Occipital lobe (tissue), 2 donors: ENCODE results near the gene PRRC2C. TPM values are rescaled to one million over a fixed set of nuclear protein-coding genes. Genes with fewer than 3 reads are reported as not detected.
"Not testable (repeated sequence)": the region's sequence is repeated elsewhere in the genome, so short reads cannot be mapped to it uniquely, and the experiment has no call there.

Source experiments
- DNase-seq: peaks from one replicate; lab custom pipeline; 2025; lab: John Stamatoyannopoulos, UW
- total RNA-seq: library from RNA; depleted of rRNA; stranded (reverse); fragments of >200 nt; gene quantifications from one replicate; pipeline ENCODE4 v1.2.3, GENCODE V29; 2014

PRRC2C gene
- total RNA-seq, 1 donor from 2014 or later, result 34.2 TPM

DNA sequence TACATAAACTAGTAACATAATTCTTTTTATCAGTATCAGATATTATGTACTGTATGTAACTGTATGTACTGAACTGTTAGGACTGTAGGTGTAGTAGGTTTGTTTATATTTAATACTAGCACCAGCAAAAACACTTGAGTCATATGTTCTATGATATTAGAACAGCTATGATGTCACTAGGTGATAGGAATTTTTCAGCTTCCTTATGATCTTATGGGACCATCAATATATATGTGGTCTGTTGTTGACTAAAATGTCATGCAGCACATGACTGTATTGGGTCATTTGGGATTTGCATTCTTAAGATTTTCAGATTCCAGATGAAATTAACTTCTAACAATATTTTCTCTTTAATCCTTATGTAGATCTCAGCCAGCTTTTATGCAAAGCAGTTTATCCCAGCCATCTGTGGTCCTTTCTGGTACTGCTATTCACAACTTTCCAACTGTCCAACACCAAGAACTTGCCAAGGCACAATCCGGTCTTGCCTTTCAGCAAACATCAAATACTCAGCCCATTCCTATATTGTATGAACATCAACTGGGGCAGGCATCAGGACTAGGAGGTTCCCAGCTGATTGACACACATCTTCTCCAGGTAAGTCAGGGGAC lies 98.4 kb downstream of the PRRC2C start:
- DNase-seq, result no peak

DNA sequence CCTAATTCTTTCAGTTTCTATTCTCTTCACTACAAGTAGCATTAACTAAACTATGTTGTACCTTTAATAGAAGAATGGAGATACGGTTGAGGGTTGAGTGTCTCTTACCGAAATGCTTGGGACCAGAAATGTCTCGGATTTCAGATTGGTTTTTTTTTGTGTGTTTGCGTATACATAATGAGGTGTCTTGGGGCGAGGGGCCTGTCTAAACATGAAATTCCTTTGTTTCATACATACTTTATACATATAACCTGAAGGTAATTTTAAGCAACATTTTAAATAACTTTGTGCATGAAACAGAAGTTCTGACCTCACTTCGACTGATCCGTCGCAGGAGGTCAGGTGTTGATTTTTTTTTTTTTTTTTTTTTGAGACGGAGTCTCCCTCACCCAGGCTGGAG lies 100.4 kb downstream of the PRRC2C start:
- no peak for DNase-seq

DNA sequence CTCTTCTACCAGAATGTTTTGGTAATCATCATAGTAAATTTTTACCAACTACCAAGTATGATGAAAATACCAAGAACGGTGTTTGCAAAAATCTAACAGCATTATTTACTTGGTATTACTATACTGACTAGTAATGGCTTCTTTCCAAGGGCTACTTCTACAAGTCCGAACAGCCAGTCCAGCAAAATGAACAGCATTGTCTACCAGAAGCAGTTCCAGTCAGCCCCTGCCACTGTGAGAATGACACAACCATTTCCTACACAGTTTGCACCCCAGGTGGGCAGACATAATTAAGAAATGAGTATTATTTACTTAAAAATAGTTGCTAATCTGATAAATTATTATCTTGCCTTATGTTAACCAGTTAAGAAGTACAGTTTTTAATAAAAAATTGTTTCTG lies 102.9 kb downstream of the PRRC2C start:
- DNase-seq, result no peak

DNA sequence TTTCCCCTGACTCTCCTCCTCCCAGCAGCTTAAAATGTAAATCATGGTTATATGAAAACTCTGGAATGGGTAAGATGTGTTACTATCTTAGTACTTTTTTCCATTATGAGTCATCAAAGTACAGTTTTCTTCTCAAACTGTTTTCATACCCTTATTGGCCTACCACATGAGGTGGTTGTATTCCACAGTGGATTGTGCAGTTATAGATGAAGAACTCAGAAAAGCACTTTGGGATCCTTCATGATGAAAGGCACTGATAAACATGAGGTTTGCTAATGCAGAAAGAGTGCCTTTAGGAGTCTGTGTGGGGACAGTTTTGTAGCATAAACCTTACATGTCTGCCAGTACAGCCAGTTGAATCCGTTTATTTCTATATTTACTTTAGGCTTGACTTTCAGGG lies 104.7 kb downstream of the PRRC2C start:
- no peak for DNase-seq

DNA sequence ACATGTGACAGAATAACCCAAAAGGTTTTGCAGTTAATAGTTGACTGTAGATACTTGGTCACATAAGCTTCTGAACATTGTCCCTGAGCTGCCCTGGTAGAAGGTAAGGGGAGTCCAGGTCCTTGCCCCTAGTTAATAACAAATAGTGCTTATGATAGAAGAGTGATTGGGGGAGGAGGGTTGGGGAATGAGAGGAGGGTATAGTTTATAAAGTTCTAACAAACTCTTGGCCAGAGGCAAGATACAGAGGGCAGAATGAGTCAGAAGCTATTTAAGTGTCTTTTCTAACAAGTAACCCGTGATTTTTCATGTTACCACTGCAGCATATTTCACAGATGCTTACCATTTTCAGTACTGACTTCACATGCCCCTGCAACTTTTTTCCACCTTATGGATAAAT lies 110.0 kb downstream of the PRRC2C start:
- DNase-seq, result no peak

DNA sequence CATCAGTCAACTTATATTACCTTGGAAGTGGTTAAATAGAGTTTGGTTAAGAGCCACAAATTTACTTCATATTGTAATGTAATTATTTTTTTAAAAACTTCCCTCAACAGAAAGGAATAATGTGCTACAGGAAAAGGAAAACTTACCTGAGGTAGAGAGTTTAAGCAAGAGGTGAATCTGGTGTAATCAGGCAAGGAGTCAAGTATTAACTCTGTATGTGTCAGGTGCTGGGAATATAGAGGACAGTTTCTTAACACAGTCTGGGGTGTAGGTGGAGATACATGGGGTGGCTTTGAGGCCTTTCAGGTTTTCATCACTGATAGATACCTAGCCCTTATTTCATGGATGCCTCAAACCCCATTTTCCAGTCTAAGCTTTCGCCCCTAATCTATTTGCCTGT lies 110.8 kb downstream of the PRRC2C start:
- no peak for DNase-seq

DNA sequence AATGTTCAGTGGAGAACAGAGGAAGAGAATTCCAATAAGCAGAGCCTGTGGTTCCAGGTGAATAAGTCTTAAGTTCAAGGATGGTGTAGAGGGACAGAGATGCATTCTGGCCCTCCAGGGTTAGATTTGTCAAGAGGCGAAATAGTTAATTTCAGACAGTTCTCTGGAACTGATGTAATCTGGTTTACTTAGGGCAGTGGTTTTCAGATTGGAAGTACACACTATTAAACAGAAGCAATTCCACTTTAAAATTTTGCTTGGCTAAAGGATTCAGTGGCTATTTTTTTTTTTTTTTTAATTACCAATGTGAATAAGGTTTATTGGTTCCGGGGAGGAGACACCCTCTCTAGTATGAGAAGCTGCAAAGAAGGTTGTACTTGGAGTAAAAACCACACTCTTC lies 111.4 kb downstream of the PRRC2C start:
- no peak for DNase-seq

DNA sequence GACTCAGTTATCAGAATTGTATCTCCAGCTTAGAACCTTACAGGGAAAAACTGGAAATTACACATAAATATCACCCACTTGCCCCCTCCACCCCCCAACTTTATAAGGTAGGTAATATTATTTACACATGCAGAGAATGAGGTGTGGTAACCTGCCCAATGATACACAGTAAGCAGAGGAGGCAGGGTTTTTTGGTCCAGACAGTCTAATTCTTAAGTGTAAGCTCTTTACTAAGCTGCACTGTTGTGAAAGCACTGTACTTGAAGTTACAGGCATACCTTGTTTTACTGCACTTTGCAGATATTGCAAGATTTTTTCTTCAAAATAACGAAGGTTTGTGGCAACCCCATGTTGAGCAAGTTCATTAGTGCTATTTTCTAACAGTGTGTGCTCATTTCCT lies 111.9 kb downstream of the PRRC2C start:
- no peak for DNase-seq

DNA sequence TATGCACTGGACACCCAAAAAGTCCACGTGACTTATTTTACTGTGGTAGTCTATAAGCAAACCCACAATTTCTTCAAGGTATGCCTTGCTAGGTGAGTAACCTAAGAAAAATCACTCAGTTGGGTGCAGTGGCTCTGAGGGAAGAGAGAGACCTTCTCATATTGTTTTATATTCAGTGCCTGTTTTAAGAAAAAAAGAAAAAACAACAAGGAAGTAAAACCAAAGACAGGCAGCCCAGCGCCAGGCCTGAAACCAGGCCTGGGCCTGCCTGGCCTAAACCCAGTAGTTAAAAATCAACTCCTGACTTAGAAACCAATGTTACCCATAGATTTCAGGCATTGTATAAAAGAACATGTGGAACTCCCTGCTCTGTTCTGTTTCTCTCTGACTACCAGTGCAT lies 115.0 kb downstream of the PRRC2C start:
- DNase-seq, result not testable (repeated sequence)

DNA sequence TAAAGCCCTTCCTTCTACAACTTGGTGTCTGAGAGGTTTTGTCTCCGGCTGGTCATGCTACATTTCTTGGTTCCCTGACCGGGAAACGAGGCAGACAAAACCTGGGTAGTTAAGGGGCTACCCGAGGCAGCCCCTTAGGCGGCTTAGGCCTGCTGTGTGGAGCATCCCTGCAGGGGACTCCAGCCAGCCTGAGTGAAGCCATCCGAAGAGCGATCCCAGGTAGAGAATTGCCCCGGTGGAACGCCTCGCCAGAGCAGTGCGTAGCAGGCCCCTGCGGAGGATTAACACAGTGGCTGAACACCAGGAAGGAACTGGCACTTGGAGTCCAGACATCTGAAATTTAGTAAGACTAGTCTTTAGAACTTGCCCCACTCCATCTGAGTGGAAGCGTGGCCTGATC lies 115.5 kb downstream of the PRRC2C start:
- DNase-seq, result no peak

DNA sequence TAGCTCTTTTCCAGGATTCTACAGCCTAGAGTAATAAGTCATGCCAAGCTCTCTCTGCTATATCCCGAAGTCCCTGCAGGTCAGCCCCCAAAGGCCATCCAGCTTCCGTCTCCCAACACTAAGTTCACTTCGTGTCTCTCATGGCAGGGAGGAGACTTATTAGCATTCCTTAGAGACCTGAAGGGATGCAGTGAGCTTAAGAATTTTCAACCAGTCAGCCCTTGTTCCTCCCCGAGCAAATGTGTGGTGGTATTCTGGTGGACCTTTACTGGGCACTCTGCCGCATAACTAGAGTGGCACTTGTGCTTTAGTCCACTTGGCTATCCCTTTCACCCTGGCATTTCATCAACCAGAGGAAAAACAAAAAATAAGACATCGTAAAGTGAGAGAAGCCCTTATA lies 117.7 kb downstream of the PRRC2C start:
- not testable (repeated sequence) for DNase-seq

DNA sequence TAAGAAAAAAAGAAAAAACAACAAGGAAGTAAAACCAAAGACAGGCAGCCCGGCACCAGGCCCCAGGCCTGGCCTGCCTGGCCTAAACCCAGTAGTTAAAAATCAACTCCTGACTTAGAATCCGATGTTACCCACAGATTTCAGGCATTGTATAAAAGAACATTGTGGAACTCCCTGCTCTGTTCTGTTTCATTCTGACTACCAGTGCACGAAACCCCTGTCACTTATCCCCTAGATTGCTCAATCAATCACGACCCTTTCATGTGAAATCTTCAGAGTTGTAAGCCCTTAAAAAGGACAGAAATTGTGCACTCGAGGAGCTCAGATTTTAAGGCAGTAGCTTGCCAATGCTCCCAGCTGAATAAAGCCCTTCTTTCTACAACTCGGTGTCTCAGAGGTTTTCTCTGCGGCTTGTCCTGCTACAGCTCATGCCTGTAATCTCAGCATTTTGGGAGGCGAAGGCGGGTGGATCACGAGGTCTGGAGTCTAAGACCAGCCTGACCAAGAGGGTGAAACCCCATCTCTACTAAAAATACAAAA lies 121.1 kb downstream of the PRRC2C start:
- no peak for DNase-seq

DNA sequence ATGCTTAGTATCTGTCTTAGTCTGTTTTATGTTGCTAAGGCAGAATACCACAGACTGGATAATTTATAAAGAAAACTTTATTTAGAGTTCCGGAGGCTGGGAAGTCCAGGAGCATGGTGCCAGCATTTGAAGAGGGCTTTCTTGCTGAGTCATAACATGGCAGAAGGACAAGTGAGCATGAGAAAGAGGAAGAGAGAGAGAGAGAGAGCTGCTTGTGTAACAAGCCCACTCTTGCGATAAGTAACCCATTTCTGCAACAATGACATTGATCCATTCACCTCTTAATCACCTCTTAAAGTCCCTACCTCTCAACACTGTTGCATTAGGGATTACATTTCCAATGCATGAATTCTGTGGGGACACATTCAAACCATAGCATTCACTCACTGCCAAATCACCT lies 125.1 kb downstream of the PRRC2C start:
- DNase-seq, result no peak

DNA sequence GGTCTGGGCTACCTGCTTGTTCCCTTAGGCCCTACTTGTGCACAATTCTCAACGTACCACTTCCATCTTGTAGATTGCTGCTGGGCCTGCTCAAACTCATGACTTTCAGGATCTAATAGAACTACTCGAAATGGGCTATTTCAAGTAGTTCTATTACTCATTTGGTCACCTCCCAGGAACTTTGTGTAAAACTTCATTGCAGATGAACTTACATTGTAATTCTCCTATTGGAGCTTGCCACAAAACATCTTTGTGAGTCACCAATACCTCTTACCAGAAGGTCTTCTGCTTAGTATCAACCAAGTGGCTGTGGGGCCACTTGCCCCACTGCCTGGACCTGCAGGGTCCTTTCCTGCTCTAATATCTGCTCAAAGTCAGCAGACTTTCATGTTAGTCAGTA lies 126.0 kb downstream of the PRRC2C start:
- no peak for DNase-seq

DNA sequence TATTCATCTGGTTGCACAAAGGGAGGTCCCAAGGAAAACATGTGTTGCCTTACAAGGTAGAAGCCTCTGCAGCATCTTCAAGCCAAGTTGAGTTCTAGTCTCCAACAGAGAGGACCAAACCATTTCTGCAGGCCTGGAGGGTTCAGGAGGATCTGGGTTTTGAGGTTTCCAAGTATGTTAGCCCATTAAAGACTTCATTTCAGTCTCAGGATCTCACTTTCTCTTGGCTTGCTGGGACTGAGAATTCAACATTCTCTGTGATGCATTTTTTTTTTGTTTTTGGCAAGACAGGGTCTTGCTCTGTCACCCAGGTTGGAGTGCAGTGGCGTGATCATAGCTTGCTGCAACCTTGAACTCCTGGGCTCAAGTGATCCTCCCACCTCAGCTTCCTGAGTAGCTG lies 128.0 kb downstream of the PRRC2C start:
- DNase-seq, result no peak

DNA sequence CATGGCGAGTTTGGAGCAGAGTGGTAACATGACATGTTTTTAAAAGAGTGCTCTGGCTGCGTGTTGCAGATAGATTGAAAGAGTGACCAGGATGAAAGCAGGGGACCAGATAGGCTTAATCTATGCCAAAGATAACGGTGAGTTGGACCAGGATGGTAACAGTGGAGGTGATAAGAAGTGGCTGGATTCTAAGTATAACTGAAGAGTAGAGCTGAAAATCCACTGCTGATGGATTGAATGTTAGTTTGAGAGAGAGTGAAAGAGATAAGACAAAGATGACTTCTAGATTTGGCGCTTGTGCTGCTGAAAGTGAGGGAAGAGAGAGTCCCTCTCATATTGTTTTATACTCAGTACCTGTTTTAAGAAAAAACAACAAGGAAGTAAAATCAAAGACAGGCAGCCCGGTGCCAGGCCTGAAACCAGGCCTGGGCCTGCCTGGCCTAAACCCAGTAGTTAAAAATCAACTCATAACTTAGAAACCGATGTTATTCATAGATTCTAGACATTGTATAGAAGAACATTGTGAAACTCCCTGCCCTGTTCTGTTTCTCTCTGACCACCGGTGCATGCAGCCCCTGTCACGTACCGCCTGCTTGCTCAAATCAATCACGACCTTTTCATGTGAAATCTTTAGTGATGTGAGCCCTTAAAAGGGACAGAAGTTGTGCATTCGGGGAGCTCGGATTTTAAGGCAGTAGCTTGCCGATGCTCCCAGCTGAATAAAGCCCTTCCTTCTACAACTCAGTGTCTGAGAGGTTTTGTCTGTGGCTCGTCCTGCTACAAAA lies 130.0 kb downstream of the PRRC2C start:
- not testable (repeated sequence) for DNase-seq

DNA sequence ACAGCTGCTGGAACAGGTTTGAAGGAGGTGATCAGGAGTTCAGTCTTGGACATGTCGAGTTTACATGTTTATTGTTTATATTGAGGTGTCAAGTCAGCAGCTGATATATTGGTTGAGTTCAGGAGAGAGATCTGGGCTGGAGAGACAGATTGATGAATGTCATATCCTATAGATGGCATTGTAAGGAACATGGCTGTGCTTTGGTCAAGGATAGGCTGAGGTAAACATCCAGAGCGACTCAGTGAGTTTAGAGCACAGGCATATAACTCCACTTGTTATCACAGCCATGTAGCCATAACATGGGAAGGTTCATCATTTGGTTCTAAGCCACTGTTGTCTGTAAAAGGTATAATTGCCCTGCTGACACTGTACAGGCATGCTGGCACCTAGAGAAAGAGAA lies 131.3 kb downstream of the PRRC2C start:
- no peak for DNase-seq

DNA sequence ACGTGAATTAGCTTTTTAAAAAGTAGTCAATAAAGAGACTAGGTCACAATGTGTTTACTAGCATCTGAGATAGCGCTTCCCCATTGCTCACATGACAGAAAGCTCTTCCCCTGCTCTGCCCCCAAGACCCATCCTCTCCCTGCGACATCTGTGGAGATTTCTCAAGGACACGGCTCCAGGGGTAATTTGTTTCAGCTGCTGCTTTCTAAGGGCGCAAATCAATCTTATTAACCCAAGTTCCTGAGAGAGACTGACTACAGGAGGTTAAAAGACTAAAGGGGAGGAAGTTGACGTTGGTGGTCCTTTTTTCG lies 136.8 kb downstream of the PRRC2C start, which contains the start of gene MYOCOS:
Gene MYOCOS (plus strand): TSS at position 92 of the 311 bp plus-strand sequence. CDS start 1,641 bp downstream, outside the sequence.
- DNase-seq, result no peak

DNA sequence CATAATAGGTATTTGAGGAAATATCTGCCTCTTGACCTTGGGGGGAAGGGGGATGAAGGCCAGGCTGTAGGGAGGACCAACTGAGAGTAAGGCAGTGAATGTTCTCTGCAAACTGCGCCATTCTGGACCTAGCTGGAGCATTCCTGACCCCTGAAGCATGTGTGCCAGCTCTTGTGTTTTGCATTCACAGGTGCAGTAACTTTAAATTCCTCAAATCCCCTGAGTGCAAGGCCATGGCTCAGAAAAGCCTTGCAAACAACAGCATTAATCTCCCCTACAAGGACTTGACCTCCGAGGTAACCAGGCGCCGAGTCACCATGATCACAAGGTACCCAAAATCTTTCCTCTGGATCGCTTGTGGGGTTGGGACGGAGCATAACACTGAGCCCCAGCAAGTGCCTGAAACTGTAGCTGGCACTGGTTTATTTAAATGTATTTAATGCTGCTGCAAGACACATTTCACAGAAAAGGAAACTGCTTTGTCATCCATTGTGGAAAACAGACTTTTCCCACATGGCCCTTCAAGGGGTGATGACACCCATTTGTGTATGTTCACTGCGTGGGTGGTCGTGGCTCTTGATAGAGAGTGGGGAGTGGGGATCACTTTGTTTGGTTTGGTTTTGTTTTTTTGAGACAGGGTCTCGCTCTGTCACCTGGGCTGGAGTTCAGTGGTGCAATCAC lies 138.5 kb downstream of the PRRC2C start:
- DNase-seq, result no peak

DNA sequence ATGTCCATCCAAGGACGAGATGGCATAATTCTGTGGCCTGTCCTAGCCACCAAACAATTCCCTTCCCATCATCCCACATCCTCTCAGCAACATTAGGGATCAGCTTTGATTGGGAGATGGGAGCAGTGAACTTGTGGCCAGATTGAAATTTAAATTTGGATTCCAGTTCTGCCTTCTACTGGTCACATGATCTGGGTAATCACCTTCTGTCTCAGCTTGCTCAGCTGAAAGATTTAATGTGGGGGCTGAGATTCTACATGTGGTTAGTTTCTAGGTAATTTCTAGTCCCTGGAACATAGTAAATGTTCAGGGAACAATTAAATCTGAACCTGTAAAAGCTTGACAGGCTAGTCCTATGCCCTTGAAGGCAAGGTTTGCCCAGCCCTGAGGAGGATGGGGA lies 139.9 kb downstream of the PRRC2C start:
- no peak for DNase-seq

DNA sequence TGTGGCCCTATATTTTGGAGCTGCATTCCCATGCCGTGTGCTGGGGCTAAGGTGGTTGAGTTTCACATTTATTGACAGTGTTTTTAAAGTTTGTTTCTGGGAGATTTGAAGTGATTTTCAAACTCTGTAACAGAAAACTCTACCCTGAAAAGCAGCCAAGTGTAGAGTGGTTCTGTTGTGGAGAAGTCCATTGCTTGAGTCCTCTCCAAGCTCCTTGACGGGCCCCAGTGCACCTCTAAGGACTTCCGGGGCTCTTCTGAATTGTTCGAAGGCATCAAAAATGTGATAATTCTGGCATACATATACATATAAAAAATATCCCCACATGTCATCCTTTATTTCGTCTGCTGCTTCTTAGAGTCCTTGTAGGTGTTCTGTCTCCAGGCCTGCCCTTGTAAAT lies 141.7 kb downstream of the PRRC2C start:
- no peak for DNase-seq

DNA sequence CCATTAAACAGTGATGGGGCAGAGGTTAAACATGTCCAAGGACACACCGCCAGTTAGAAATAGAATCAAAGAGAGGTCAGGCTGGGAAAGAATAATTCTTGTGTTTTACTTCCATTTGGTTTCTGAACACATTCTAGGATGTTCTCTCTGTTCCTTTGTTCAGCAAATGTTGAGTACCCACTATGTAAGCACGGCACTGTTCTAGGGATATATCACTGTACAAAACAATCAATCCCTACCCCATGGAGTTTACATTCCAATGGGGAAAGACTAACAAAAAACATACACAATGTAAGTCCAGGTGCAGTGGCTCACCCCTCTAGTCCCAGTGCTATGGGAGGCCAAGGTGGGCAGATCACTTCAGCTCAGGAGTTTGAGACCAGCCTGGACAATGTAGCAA lies 142.9 kb downstream of the PRRC2C start:
- no peak for DNase-seq

DNA sequence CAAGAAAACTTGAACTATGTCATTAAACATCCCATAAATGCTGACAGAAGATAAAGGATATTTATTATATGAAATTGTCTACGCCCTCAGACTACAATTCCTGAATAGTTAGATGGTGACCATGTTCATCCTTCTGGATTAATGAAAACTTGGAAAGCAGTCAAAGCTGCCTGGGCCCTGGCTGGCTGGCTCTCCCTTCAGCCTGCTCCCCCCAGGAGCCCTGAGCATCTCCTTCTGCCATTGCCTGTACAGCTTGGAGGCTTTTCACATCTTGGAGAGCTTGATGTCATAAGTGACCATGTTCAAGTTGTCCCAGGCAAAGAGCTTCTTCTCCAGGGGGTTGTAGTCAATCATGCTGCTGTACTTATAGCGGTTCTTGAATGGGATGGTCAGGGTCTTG lies 150.3 kb downstream of the PRRC2C start:
- no peak for DNase-seq
